ENCODE measurements around the gene CLN6. TPM values are rescaled to one million over a fixed set of nuclear protein-coding genes. Genes with fewer than 3 reads are reported as not detected.
A peak's percentile ranks its signal among the peaks of the same experiment; 100 is the strongest.

CLN6 gene
- total and polyA plus RNA-seq, 9 of the 15 experiments (the other 6 are each of a cell fraction or from before 2014, with no cell fraction given): 0.71 to 53.3 (median 39.3) TPM

- peak; percentile 72 for FAIRE-seq
- H3K4me3 ChIP-seq: no peak overlapping the region
- intact Hi-C loops (cut with micrococcal nuclease) (no loop called here), in situ Hi-C loops (cut with MboI) (no loop called here)
- H3K9ac ChIP-seq (ENCODE audit: insufficient read depth in 1 of 2, low read depth in 2 of 2, low read length in 2 of 2): no peak overlapping the region
- H3K27me3 ChIP-seq (ENCODE audit: control insufficient read depth in 2 of 2, insufficient read depth in 2 of 2, low read length in 2 of 2): no peaks in the 10 kb centered on the region
- no peak overlapping the region for H2AFZ ChIP-seq (ENCODE audit: low read depth, low read length)
- H3K27ac ChIP-seq (ENCODE audit: extremely low read depth, low read depth, low read length): no peak overlapping the region
- H4K20me1 ChIP-seq (replicated peaks; ENCODE audit: control insufficient read depth, insufficient read depth, low read length): peaks cover 6% of the 10 kb centered on the region
- POLR2A ChIA-PET: interaction anchor here (0.6 to 3.5 kb wide), 6 partner anchors 8 to 508 kb away, joined by 3 to 18 read pairs (median 4); partner anchors contain the start of gene CLN6
- H3K36me3 ChIP-seq (ENCODE audit: control insufficient read depth, insufficient read depth, low read length): peaks cover 70% of the 10 kb centered on the region
- H3K4me1 ChIP-seq (replicated peaks in 1 of 2; ENCODE audit: control insufficient read depth in 2 of 2, insufficient read depth in 2 of 2, low read length in 2 of 2): peaks cover 6 to 15% of the 10 kb centered on the region in 2 experiments; a peak in 4 of 5 replicates
- CTCF ChIA-PET (ENCODE audit: low intra/inter-chr PET ratio): no interaction called here
- no TSS peak for BruUV-seq (replicated peaks)
- peak in 3 of 4 experiments; percentile 49 to 57 (median 50) for DNase-seq (ENCODE audit: extremely low read depth in 1 of 4, low spot score in 3 of 4)
- peaks cover 76% of the 10 kb centered on the region for H3K79me2 ChIP-seq (ENCODE audit: control insufficient read depth, insufficient read depth, low read length)
- H3K9me1 ChIP-seq (ENCODE audit: control insufficient read depth, insufficient read depth, low read length): peaks cover 17% of the 10 kb centered on the region
- WGBS (ENCODE audit: insufficient coverage, low coverage, missing lambda C conversion rate): 90% methylated on average over 9 of the region's 9 CpGs
- peak; percentile 80 for ATAC-seq
- H3K4me2 ChIP-seq (ENCODE audit: insufficient read depth, low read length): no peak overlapping the region
- H3K9me3 ChIP-seq (replicated peaks; ENCODE audit: control insufficient read depth, insufficient read depth, low read depth, low read length): no peaks in the 10 kb centered on the region
- no peak for TF ChIP-seq ZSCAN29 (IDR thresholded peaks at IDR 0.05)
- TF ChIP-seq, protein P1, sequence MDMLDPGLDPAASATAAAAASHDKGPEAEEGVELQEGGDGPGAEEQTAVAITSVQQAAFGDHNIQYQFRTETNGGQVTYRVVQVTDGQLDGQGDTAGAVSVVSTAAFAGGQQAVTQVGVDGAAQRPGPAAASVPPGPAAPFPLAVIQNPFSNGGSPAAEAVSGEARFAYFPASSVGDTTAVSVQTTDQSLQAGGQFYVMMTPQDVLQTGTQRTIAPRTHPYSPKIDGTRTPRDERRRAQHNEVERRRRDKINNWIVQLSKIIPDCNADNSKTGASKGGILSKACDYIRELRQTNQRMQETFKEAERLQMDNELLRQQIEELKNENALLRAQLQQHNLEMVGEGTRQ (CRISPR knock-in tag; IDR thresholded peaks at IDR 0.05): peak; percentile 91
- no peak for TF ChIP-seq JUNB (CRISPR knock-in tag; conservative IDR thresholded peaks at IDR 0.05)
- no peak for TF ChIP-seq ASH1L (IDR thresholded peaks at IDR 0.05; ENCODE audit: borderline replicate concordance, low read depth, partially characterized antibody)
- TF ChIP-seq RBM25 (IDR thresholded peaks at IDR 0.05; ENCODE audit: low read depth, low read length, severe bottlenecking): peak; percentile 24
- no peak for TF ChIP-seq MXD1 (CRISPR knock-in tag; IDR thresholded peaks at IDR 0.05; ENCODE audit: borderline replicate concordance, poor library complexity, severe bottlenecking)
- TF ChIP-seq HIVEP1 (CRISPR knock-in tag; IDR thresholded peaks at IDR 0.05): no peak
- TF ChIP-seq ZBTB43 (CRISPR knock-in tag; IDR thresholded peaks at IDR 0.05): no peak
- TF ChIP-seq RAD51 (IDR thresholded peaks at IDR 0.05; ENCODE audit: borderline replicate concordance, low read depth): peak; percentile 86
- no peak for TF ChIP-seq FOXJ2 (tag; IDR thresholded peaks at IDR 0.05)
- no peak for TF ChIP-seq ESRRB (CRISPR knock-in tag; IDR thresholded peaks at IDR 0.05; ENCODE audit: borderline replicate concordance)
- no peak for TF ChIP-seq FOSL1 (tag; conservative IDR thresholded peaks at IDR 0.05)
- TF ChIP-seq ZNF511 (CRISPR knock-in tag; IDR thresholded peaks at IDR 0.05): no peak
- TF ChIP-seq HDAC1 (IDR thresholded peaks at IDR 0.05): no peak
- no peak for TF ChIP-seq ZNF830 (CRISPR knock-in tag; IDR thresholded peaks at IDR 0.05)
- TF ChIP-seq NFYB (IDR thresholded peaks at IDR 0.05; ENCODE audit: extremely low read depth, insufficient read length): peak; percentile 14
- no peak for TF ChIP-seq ZFP36 (IDR thresholded peaks at IDR 0.05; ENCODE audit: low read depth, low read length, partially characterized antibody)
- TF ChIP-seq, protein P2, sequence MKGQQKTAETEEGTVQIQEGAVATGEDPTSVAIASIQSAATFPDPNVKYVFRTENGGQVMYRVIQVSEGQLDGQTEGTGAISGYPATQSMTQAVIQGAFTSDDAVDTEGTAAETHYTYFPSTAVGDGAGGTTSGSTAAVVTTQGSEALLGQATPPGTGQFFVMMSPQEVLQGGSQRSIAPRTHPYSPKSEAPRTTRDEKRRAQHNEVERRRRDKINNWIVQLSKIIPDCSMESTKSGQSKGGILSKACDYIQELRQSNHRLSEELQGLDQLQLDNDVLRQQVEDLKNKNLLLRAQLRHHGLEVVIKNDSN (CRISPR knock-in tag; IDR thresholded peaks at IDR 0.05): peak; percentile 91
Measured at GRCh38 chr15:68218847-68219798, 10.4 kb downstream of the CLN6 start.
